Measurements from ENCODE around the gene CLEC4G. TPM values are rescaled to one million over a fixed set of nuclear protein-coding genes. Genes with fewer than 3 reads are reported as not detected.

CLEC4G gene
- total and polyA plus RNA-seq, 2 of the 8 experiments (the other 6 are each of a cell fraction or from before 2014, with no cell fraction given): 0.35 to 2.9 TPM

Other genes with a start within 250 kb of the CLEC4G start
- gene PEX11G, start 243.1 kb downstream of the CLEC4G start, total RNA-seq (2021; fragmentation: NEBNext Ultra II Directional; extraction: Animal tissue kit (Norgen Biotek cat#: 25700)): 1.8 and 2.1 TPM in 2 replicates
- gene PEX11G, start 243.1 kb downstream of the CLEC4G start, polyA plus RNA-seq (2011; rRNA removed): 4.3 and 5.3 TPM in 2 replicates
- 40.0 and 44.0 TPM in 2 replicates for gene ZNF358, start 216.0 kb downstream of the CLEC4G start, total RNA-seq (2021; fragmentation: NEBNext Ultra II Directional; extraction: Animal tissue kit (Norgen Biotek cat#: 25700))
- gene ZNF358, start 216.0 kb downstream of the CLEC4G start, polyA plus RNA-seq (2011; rRNA removed): 60.3 and 117 TPM in 2 replicates
- 15.8 and 19.1 TPM in 2 replicates for gene MCOLN1, start 209.5 kb downstream of the CLEC4G start, total RNA-seq (2021; fragmentation: NEBNext Ultra II Directional; extraction: Animal tissue kit (Norgen Biotek cat#: 25700))
- gene MCOLN1, start 209.5 kb downstream of the CLEC4G start, polyA plus RNA-seq (2011; rRNA removed): 40.0 and 42.8 TPM in 2 replicates
- gene PNPLA6, start 196.4 kb downstream of the CLEC4G start, total RNA-seq (2021; fragmentation: NEBNext Ultra II Directional; extraction: Animal tissue kit (Norgen Biotek cat#: 25700)): 121 and 123 TPM in 2 replicates
- gene PNPLA6, start 196.4 kb downstream of the CLEC4G start, polyA plus RNA-seq (2011; rRNA removed): 55.1 and 121 TPM in 2 replicates
- 30.4 and 32.5 TPM in 2 replicates for gene CAMSAP3, start 136.2 kb downstream of the CLEC4G start, total RNA-seq (2021; fragmentation: NEBNext Ultra II Directional; extraction: Animal tissue kit (Norgen Biotek cat#: 25700))
- 11.4 and 19.6 TPM in 2 replicates for gene CAMSAP3, start 136.2 kb downstream of the CLEC4G start, polyA plus RNA-seq (2011; rRNA removed)
- gene XAB2, start 102.6 kb downstream of the CLEC4G start, total RNA-seq (2021; fragmentation: NEBNext Ultra II Directional; extraction: Animal tissue kit (Norgen Biotek cat#: 25700)): 49.4 and 51.4 TPM in 2 replicates
- 48.2 and 74.4 TPM in 2 replicates for gene XAB2, start 102.6 kb downstream of the CLEC4G start, polyA plus RNA-seq (2011; rRNA removed)
- gene PET100, start 102.3 kb downstream of the CLEC4G start, total RNA-seq (2021; fragmentation: NEBNext Ultra II Directional; extraction: Animal tissue kit (Norgen Biotek cat#: 25700)): 105 and 127 TPM in 2 replicates
- gene PET100, start 102.3 kb downstream of the CLEC4G start, polyA plus RNA-seq (2011; rRNA removed): 36.1 and 80.8 TPM in 2 replicates
- gene PCP2, start 98.4 kb downstream of the CLEC4G start, total RNA-seq (2021; fragmentation: NEBNext Ultra II Directional; extraction: Animal tissue kit (Norgen Biotek cat#: 25700)): not detected in 2 replicates
- 0.49 TPM in 1 of 2 replicates, not detected in the other for gene PCP2, start 98.4 kb downstream of the CLEC4G start, polyA plus RNA-seq (2011; rRNA removed)
- gene STXBP2, start 95.0 kb downstream of the CLEC4G start, total RNA-seq (2021; fragmentation: NEBNext Ultra II Directional; extraction: Animal tissue kit (Norgen Biotek cat#: 25700)): 51.5 and 52.9 TPM in 2 replicates
- 53.8 and 82.7 TPM in 2 replicates for gene STXBP2, start 95.0 kb downstream of the CLEC4G start, polyA plus RNA-seq (2011; rRNA removed)
- not detected in 2 replicates for gene RETN, start 63.1 kb downstream of the CLEC4G start, total RNA-seq (2021; fragmentation: NEBNext Ultra II Directional; extraction: Animal tissue kit (Norgen Biotek cat#: 25700))
- gene RETN, start 63.1 kb downstream of the CLEC4G start, polyA plus RNA-seq (2011; rRNA removed): not detected in 2 replicates
- gene MCEMP1, start 55.0 kb downstream of the CLEC4G start, total RNA-seq (2021; fragmentation: NEBNext Ultra II Directional; extraction: Animal tissue kit (Norgen Biotek cat#: 25700)): not detected in 2 replicates
- gene MCEMP1, start 55.0 kb downstream of the CLEC4G start, polyA plus RNA-seq (2011; rRNA removed): 0.13 TPM in 1 of 2 replicates, not detected in the other
- gene TRAPPC5, start 51.3 kb downstream of the CLEC4G start, total RNA-seq (2021; fragmentation: NEBNext Ultra II Directional; extraction: Animal tissue kit (Norgen Biotek cat#: 25700)): 99.7 and 109 TPM in 2 replicates
- 120 TPM in 2 replicates for gene TRAPPC5, start 51.3 kb downstream of the CLEC4G start, polyA plus RNA-seq (2011; rRNA removed)
- 0.29 TPM in 1 of 2 replicates, not detected in the other for gene FCER2, start 30.0 kb downstream of the CLEC4G start, total RNA-seq (2021; fragmentation: NEBNext Ultra II Directional; extraction: Animal tissue kit (Norgen Biotek cat#: 25700))
- 0.67 TPM in 2 replicates for gene FCER2, start 30.0 kb downstream of the CLEC4G start, polyA plus RNA-seq (2011; rRNA removed)
- 0.22 TPM in 1 of 2 replicates, not detected in the other for gene CD209, start 15.4 kb upstream of the CLEC4G start, total RNA-seq (2021; fragmentation: NEBNext Ultra II Directional; extraction: Animal tissue kit (Norgen Biotek cat#: 25700))
- gene CD209, start 15.4 kb upstream of the CLEC4G start, polyA plus RNA-seq (2011; rRNA removed): 0.03 and 0.05 TPM in 2 replicates
- not detected in 2 replicates for gene CLEC4M, start 31.1 kb upstream of the CLEC4G start, total RNA-seq (2021; fragmentation: NEBNext Ultra II Directional; extraction: Animal tissue kit (Norgen Biotek cat#: 25700))
- not detected in 2 replicates for gene CLEC4M, start 31.1 kb upstream of the CLEC4G start, polyA plus RNA-seq (2011; rRNA removed)
- 10.4 and 11.0 TPM in 2 replicates for gene EVI5L, start 98.1 kb upstream of the CLEC4G start, total RNA-seq (2021; fragmentation: NEBNext Ultra II Directional; extraction: Animal tissue kit (Norgen Biotek cat#: 25700))
- 7.2 and 13.1 TPM in 2 replicates for gene EVI5L, start 98.1 kb upstream of the CLEC4G start, polyA plus RNA-seq (2011; rRNA removed)
- gene PRR36, start 142.3 kb upstream of the CLEC4G start, total RNA-seq (2021; fragmentation: NEBNext Ultra II Directional; extraction: Animal tissue kit (Norgen Biotek cat#: 25700)): 23.9 and 25.3 TPM in 2 replicates
- gene PRR36, start 142.3 kb upstream of the CLEC4G start, polyA plus RNA-seq (2011; rRNA removed): 1.6 and 3.4 TPM in 2 replicates
- gene LRRC8E, start 156.4 kb upstream of the CLEC4G start, total RNA-seq (2021; fragmentation: NEBNext Ultra II Directional; extraction: Animal tissue kit (Norgen Biotek cat#: 25700)): 2.9 and 3.4 TPM in 2 replicates
- 2.7 and 2.8 TPM in 2 replicates for gene LRRC8E, start 156.4 kb upstream of the CLEC4G start, polyA plus RNA-seq (2011; rRNA removed)
- gene MAP2K7, start 171.8 kb upstream of the CLEC4G start, total RNA-seq (2021; fragmentation: NEBNext Ultra II Directional; extraction: Animal tissue kit (Norgen Biotek cat#: 25700)): 38.3 and 41.5 TPM in 2 replicates
- gene MAP2K7, start 171.8 kb upstream of the CLEC4G start, polyA plus RNA-seq (2011; rRNA removed): 8.9 and 16.6 TPM in 2 replicates
- gene TGFBR3L, start 182.7 kb upstream of the CLEC4G start, total RNA-seq (2021; fragmentation: NEBNext Ultra II Directional; extraction: Animal tissue kit (Norgen Biotek cat#: 25700)): 3.7 and 4.3 TPM in 2 replicates
- gene TGFBR3L, start 182.7 kb upstream of the CLEC4G start, polyA plus RNA-seq (2011; rRNA removed): 3.1 and 8.9 TPM in 2 replicates
- gene SNAPC2, start 188.2 kb upstream of the CLEC4G start, total RNA-seq (2021; fragmentation: NEBNext Ultra II Directional; extraction: Animal tissue kit (Norgen Biotek cat#: 25700)): 20.3 and 22.9 TPM in 2 replicates
- 18.2 and 29.0 TPM in 2 replicates for gene SNAPC2, start 188.2 kb upstream of the CLEC4G start, polyA plus RNA-seq (2011; rRNA removed)
- gene CTXN1, start 194.0 kb upstream of the CLEC4G start, total RNA-seq (2021; fragmentation: NEBNext Ultra II Directional; extraction: Animal tissue kit (Norgen Biotek cat#: 25700)): 58.0 and 64.5 TPM in 2 replicates
- gene CTXN1, start 194.0 kb upstream of the CLEC4G start, polyA plus RNA-seq (2011; rRNA removed): 16.4 and 39.1 TPM in 2 replicates
- 123 and 131 TPM in 2 replicates for gene TIMM44, start 211.6 kb upstream of the CLEC4G start, total RNA-seq (2021; fragmentation: NEBNext Ultra II Directional; extraction: Animal tissue kit (Norgen Biotek cat#: 25700))
- gene TIMM44, start 211.6 kb upstream of the CLEC4G start, polyA plus RNA-seq (2011; rRNA removed): 150 and 182 TPM in 2 replicates

Data from H1 (cell line).